Brain pericyte (primary cell): ENCODE data around the gene SHMT2.
A peak's percentile ranks its signal among the peaks of the same experiment; 100 is the strongest.

Experiments
- DNase-seq: peaks from one replicate; pipeline ENCODE4 v3.0.0-alpha.2; 2012; ENCODE audit warnings: low read depth, low spot score

Gene SHMT2

DNA sequence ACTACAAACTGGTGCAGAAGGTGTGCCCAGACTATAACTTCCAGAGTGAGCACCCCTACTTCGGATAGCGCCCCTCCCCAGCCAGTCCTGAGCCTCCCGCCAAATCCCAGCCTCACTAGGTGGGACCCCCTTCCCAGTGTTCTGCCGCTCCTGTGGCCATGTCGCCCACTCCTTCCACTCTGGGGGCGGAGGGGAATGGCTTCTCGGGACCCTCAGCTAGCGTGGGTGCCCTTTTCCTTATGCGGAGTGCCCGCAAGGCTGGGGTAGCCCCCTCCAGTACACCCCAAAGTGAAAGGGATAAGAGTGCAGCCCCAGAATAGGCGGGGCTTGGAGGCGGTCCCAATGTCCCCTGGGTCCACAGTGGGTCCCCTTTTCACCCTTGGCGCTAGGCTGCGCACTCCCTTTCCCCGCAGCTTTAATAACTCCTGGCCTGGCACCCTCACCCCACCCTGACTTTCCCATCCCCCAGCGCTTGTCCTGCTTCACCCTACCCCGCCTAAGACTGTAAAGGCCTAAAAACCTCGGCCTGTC lies 3.8 kb upstream of the SHMT2 start:
- DNase-seq = no peak

DNA sequence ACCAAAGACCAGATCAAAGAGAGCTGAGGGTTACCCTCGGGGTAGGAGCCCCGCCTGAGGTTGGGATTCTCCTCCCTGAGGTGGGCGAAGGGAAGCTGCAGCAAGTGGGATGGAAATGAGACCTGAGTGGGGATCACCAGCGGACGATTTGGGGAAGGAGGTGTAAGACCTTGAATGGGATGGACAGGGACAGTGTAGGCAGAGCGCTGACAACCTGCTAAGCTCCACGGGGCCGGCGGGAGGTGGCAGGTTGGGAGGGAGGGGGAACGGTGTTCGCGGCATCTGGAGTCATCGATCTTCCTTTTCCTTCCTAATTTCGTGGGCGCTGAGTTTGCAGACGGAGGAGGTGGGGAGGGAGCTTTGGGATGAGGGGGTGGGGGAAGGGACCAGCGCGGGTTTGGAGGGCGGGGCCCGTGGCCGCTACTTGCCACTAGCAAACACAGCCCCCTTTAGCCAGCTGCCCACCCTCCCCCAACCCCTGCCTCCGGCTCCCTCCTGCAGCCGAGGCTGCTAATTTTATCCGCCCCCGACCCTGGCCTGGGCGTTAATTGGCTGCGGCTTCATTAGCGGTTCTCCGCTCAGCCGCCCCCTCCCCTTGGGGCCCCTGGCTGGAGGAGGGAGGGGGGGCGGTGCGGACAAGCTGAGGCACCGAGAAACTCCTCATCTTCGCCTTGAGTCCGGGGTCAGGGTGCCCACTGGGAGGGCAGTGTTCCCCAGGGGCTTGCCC lies 2.8 kb upstream of the SHMT2 start:
- no peak for DNase-seq

DNA sequence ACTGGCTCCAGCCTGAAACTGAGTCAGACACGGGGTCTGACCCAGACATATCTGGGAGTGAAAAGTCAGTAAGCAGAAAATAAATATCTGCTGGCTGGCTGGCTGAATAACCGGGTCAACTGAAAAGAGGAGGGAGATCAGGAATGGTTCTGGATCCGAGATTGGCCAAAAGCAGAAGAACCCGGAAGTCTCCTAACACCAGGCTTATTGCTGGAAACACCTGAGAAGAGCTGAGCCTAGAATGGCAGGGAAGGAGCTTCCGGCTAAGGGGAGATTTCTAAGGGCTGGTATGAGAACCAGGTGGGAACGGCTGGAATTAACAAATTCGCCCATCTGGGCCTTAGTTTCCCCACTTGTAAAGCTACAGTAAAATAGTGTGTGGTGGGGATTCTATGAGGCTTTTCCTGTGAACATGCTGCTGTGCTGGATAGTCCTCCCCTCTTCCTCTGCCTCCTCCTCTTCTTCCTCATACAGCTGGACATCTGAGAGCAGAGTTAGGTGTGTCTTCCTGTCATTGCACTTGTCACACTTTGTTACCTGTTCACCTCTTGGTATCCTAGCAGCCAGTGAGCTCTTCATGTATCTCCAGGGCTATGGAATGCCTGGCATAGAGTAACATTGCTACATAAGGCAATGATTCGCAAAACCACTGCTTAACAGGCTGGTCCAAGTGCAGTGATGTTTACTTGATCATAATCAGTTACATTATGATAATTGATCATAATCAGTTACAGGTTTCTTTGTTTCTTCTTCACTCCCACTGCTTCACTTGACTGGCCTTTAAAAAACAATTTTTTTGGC lies 2.0 kb upstream of the SHMT2 start:
- DNase-seq = no peak

GRCh38 chr12:57229046-57229633 lies 371 bp upstream of the SHMT2 start:
- no peak for DNase-seq

- DNase-seq = no peak
These were observed 1.1 kb downstream of the SHMT2 start for GRCh38 chr12:57230381-57231155.

DNA sequence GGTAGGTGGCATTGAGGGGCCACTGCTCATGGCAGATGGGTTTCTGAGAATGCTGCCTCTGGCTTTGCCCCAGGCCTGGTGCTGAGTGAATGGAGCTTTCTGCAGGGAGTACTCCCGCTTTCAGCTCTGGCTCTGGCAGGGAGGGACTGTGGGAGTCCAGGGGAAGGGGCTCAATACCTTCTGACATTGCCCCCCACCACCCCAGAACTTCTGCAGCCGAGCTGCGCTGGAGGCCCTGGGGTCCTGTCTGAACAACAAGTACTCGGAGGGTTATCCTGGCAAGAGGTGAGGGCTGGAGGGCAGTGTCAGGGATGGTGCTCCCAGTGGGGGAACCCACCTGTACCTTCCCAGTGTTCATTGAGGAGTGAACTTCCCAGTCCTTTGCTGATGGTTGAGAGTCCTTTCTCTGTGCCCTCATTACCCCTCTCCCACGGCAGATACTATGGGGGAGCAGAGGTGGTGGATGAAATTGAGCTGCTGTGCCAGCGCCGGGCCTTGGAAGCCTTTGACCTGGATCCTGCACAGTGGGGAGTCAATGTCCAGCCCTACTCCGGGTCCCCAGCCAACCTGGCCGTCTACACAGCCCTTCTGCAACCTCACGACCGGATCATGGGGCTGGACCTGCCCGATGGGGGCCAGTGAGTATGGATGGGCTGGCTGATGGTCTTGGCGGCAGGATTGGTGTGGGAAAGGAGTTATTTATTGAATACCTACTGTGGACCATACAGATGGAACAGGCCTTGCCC lies 1.9 kb downstream of the SHMT2 start:
- DNase-seq = no peak

DNA sequence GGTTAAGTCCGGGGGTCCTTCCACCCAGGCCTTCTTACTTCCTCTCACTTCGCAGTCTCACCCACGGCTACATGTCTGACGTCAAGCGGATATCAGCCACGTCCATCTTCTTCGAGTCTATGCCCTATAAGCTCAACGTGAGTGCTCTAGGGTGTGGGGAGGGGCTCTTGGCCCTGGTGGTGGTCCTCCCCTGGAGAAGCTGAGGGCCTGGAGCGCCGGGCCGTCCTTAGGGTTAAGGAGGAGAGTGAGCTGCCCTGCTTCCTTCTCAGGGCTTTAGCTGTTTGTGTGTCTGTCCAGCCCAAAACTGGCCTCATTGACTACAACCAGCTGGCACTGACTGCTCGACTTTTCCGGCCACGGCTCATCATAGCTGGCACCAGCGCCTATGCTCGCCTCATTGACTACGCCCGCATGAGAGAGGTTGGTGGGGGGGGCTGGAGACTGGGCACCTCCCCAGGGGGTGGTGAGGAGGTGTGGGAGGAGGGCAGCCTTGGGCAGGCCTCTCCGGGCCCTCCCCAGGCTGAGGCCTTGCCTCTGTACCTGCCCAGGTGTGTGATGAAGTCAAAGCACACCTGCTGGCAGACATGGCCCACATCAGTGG lies 2.7 kb downstream of the SHMT2 start:
- DNase-seq = no peak

- no peak for DNase-seq
These were observed 4.1 kb downstream of the SHMT2 start for GRCh38 chr12:57233357-57234232.

DNA sequence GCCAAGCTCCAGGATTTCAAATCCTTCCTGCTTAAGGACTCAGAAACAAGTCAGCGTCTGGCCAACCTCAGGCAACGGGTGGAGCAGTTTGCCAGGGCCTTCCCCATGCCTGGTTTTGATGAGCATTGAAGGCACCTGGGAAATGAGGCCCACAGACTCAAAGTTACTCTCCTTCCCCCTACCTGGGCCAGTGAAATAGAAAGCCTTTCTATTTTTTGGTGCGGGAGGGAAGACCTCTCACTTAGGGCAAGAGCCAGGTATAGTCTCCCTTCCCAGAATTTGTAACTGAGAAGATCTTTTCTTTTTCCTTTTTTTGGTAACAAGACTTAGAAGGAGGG lies 4.7 kb downstream of the SHMT2 start:
- no peak for DNase-seq

- DNase-seq = no peak
These were observed 5.1 kb downstream of the SHMT2 start for GRCh38 chr12:57234571-57235016.

DNA sequence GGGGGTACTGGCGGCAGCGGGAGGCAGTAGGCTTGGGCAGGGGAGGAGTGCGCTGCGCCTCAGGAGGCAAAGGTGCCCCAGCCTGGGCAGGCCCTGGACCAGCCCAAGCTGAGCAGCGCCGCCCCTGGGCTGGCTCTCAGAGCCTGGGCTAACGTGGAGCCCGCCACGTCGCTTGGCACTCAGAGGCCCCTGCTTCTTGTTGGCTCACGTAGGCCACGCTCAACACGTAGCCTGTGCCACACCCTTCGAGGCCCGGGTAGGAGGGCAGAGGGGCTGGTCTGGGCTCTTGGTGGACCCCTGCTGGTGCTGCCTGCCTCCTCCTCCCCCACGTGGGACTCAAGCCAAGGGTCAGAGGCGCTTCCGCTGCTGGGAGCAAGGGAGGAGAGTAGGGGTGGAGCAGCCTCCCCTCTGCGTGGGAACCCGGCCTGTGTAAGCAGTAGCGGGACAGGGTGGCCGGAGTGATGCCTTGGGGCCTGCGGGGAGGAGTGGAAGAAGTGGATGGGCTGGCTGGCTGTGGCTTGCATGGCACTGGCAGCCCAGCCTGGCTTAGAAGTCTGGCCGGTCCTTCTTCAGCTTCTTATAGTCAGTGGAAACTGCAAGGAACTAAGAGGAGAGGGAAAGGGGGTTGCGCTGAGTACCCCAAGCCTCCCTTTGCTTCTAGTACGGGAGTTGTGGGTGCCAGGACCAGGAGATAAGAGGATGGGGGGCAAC lies 5.7 kb downstream of the SHMT2 start:
- DNase-seq = peak; percentile 90

DNA sequence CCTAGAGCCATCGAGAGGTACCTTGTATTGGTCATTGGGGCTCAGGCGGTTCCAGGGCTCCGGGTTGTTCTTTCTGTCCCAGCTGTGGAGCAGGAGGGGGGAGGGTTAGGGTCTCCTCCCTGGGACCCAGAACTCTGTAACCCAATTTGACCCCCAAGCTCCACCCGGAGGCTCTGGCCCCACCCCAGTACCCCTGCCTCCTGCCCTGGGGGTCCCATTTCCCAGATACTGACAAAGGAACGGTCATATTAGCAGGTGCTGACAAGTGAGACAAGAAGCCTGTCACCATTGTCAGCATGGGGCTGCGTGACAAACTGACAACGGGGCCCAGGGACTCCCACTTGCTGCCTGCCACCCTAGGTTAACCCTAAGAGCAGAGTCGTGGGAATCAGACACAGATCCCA lies 6.2 kb downstream of the SHMT2 start:
- DNase-seq = no peak

- DNase-seq = no peak
These were observed 6.9 kb downstream of the SHMT2 start for GRCh38 chr12:57236201-57236924.

DNA sequence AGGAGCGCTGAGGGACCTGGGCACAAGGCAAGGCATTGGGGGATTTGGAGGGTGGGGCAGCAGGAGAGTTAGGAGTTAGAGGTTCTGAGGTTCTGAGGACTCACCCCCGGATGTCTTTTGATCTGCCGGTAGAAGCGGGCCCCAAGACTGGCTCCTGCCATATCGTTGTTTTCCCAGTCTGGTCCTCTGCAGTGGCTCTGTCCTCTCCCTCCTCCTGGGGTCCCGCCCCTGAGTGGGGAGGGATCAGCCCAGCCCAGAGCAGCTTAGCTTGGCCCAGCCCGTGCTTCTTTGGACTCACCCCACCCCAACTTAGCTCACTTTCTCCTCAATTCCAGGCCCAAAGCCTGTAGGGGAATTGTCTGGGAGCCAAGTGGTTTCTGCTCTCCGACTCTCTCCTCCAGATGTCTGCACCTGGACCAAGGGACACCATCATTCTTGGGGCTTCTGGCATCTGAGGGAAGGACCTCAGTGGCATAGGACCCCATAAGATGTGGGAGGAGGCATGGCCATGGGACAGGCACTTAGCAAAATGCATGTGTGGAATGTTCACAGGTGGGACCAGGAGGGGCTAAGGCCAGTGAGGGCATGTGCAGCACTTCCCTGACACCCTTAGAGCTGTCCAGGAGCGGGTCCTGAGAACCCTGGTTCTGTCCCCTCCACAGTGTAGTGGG lies 7.5 kb downstream of the SHMT2 start:
- DNase-seq = no peak

DNA sequence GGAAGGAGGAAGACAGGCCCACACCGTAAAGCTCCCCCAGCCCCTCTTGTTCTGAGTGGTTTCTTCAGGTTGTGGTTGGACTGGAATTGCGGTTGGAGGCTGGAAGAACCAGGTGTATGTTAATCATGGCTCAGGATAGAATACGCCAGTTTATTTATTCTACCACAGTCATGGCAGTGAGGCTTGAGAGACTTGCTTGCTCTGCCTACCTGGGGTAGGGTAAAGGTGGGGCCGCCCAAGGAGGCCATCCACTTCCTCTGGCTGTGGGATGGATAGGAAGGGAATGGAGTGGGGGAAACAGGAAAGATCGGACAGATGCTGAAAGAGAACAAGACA lies 8.1 kb downstream of the SHMT2 start:
- DNase-seq = no peak

GRCh38 chr12:57237932-57238853 lies 8.7 kb downstream of the SHMT2 start:
- no peak for DNase-seq
